GM19238 (cell line): ENCODE measurements around the gene ARTN.

Experiments used
- DNase-seq: peaks from one replicate; pipeline ENCODE4 v3.0.0; 2011; ENCODE audit warnings: low spot score; ENCODE audit not compliant: insufficient read length

ARTN gene

GRCh38 chr1:43970502-43970901, 36.9 kb downstream of the ARTN start:
- no peak for DNase-seq

GRCh38 chr1:43970911-43971310, 37.3 kb downstream of the ARTN start:
- DNase-seq, result no peak

- no peak for DNase-seq
These were observed 37.9 kb downstream of the ARTN start for GRCh38 chr1:43971336-43971980.

GRCh38 chr1:43973981-43974442, 40.4 kb downstream of the ARTN start:
- DNase-seq, result no peak

- DNase-seq, result peak; percentile 95
These were observed 41.0 kb downstream of the ARTN start, which contains the start of gene ATP6V0B for GRCh38 chr1:43974443-43975248. TSS of gene ATP6V0B (plus strand) at chr1:43974960. CDS start at chr1:43975041, 81 bp downstream.

- DNase-seq, result peak; percentile 41
These were observed 41.8 kb downstream of the ARTN start for GRCh38 chr1:43975249-43975961.

GRCh38 chr1:43976045-43976444, 42.4 kb downstream of the ARTN start:
- DNase-seq, result no peak

GRCh38 chr1:43976890-43977289, 43.3 kb downstream of the ARTN start:
- no peak for DNase-seq

- DNase-seq, result no peak
These were observed 44.0 kb downstream of the ARTN start for GRCh38 chr1:43977376-43978263.

- DNase-seq, result no peak
These were observed 44.6 kb downstream of the ARTN start for GRCh38 chr1:43978264-43978550.

GRCh38 chr1:43978551-43979260, 45.1 kb downstream of the ARTN start, which contains the start of gene B4GALT2:
TSS of gene B4GALT2 (plus strand) at chr1:43979210. CDS start at chr1:43981161, 1,951 bp downstream.
- DNase-seq, result peak; percentile 84

GRCh38 chr1:43979261-43979527, 45.6 kb downstream of the ARTN start:
- DNase-seq, result no peak

GRCh38 chr1:43979528-43980254, 46.1 kb downstream of the ARTN start:
- DNase-seq, result peak; percentile 47

- DNase-seq, result no peak
These were observed 46.9 kb downstream of the ARTN start for GRCh38 chr1:43980255-43981134.

- no peak for DNase-seq
These were observed 47.5 kb downstream of the ARTN start for GRCh38 chr1:43981135-43981491.

GRCh38 chr1:43981636-43982035, 48.0 kb downstream of the ARTN start:
- DNase-seq, result no peak

GRCh38 chr1:43982241-43982640, 48.6 kb downstream of the ARTN start:
- DNase-seq, result no peak

- DNase-seq, result no peak
These were observed 49.2 kb downstream of the ARTN start for GRCh38 chr1:43982808-43983207.

- DNase-seq, result no peak
These were observed 49.8 kb downstream of the ARTN start for GRCh38 chr1:43983253-43983899.
